IPS-15b (cell line): ENCODE results near the gene MRGPRD.

Experiments
- H3K27me3 ChIP-seq: one replicate; pipeline ENCODE4 v1.6.1; 2013; ENCODE audit warnings: low read length; ENCODE audit not compliant: control insufficient read depth, insufficient read depth
- H3K36me3 ChIP-seq: one replicate; pipeline ENCODE4 v1.6.1; 2013; ENCODE audit warnings: low read length; ENCODE audit not compliant: control insufficient read depth, insufficient read depth
- H3K4me1 ChIP-seq: one replicate; pipeline ENCODE4 v1.6.1; 2013; ENCODE audit warnings: mild to moderate bottlenecking, low read length; ENCODE audit not compliant: control insufficient read depth, insufficient read depth
- H3K4me3 ChIP-seq: one replicate; pipeline ENCODE4 v1.5.1; 2013; ENCODE audit warnings: low read depth, low read length
- H3K9ac ChIP-seq: one replicate; pipeline ENCODE4 v1.6.1; 2013; ENCODE audit warnings: low read depth, mild to moderate bottlenecking, low read length
- H3K9me3 ChIP-seq: one replicate; pipeline ENCODE4 v1.6.1; 2013; ENCODE audit warnings: mild to moderate bottlenecking, low read length; ENCODE audit not compliant: control insufficient read depth, insufficient read depth

Gene MRGPRD

DNA sequence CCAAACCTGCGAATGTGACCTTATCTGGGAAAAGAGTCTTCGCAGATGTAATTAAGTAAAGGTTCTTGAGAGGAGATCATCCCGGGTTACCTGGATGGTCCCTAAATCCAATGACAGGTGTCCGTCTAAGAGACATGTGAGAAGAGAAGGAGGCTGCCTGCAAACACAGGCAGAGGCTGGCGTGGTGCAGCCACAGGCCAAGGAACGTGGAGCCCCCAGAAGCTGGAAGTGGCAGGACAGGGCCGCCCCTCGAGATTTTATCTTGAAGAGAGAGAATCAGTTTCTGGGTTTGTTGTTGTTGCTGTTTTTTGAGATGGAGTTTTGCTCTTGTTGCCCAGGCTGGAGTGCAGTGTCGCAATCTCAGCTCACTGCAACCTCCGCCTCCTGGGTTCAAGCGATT lies 33.6 kb downstream of the MRGPRD start:
- no peaks in the 10 kb centered on the region for H3K9me3 ChIP-seq

DNA sequence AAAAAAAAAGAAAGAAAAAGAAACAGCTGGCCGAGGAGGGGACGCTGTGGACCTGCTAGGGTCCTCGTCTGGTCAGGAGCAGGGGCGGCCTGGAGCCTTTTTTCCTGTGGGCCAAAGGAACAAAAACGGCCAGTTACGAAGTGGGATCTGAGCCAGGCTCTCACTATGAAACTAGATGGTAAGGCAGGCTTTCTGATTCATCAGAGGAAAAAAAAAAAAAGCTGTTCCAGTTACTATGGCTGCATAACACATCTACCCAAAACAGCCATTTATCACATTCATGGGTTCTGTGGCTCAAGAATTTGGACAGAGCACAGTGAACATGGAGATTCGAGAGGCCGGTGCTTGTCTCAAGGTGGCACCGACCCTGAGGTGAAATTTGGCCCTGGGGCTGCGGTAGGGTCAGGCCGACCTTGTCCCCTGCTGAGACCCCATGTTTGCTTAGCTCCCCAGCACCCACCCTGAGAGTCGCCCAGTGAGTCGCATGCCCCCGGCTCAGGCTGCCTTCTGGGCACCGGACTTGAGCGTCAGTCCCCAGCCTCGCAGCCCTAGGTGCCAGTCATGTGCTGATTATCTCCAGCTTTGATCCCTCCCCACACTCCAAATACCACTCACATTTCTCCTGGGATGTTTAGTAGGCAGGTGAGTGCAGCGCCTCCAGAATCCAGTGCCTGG lies 34.2 kb downstream of the MRGPRD start:
- no peaks in the 10 kb centered on the region for H3K9me3 ChIP-seq
- no peaks in the 10 kb centered on the region for H3K4me1 ChIP-seq
- no peaks in the 10 kb centered on the region for H3K36me3 ChIP-seq
- no peaks in the 10 kb centered on the region for H3K27me3 ChIP-seq
- no peak overlapping the region for H3K9ac ChIP-seq
- no peak overlapping the region for H3K4me3 ChIP-seq

More for the DNA sequence above, 33.6 kb downstream of the MRGPRD start:
- Histone ChIP-seq H3K27me3 (no peaks in the 10 kb centered on the region), H3K9ac (no peak overlapping the region), H3K4me3 (no peak overlapping the region), H3K4me1 (no peaks in the 10 kb centered on the region), H3K36me3 (no peaks in the 10 kb centered on the region)

DNA sequence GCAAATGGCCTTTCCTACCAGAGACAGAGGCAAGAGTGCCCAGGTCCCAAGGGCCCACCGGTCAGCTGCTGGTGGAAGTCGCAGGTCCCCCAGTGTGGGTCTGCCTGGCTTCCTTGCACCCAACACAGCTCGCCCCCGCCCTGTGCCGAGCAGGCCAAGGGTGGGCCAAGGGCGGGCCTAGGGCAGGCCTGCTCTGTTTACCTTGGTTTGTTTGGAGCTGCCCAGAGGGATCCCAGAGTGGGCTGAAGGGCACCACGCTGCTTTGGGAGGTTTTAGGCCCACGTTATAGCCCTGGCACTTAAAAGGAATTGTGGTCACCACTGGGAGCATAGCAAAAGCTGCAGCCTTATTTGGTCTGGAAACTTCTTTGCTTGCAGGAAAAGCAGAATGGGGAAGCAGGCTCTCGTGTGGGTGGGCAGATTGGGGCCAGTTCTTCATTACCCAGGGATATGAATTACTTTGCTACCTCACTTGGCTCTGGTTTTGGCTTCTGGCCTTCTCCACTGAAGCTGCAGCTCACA lies 38.0 kb downstream of the MRGPRD start:
- H3K9me3 ChIP-seq: no peaks in the 10 kb centered on the region
- no peak overlapping the region for H3K4me3 ChIP-seq
- H3K4me1 ChIP-seq: no peaks in the 10 kb centered on the region
- H3K36me3 ChIP-seq: peaks cover 17% of the 10 kb centered on the region
- no peak overlapping the region for H3K9ac ChIP-seq
- no peaks in the 10 kb centered on the region for H3K27me3 ChIP-seq

DNA sequence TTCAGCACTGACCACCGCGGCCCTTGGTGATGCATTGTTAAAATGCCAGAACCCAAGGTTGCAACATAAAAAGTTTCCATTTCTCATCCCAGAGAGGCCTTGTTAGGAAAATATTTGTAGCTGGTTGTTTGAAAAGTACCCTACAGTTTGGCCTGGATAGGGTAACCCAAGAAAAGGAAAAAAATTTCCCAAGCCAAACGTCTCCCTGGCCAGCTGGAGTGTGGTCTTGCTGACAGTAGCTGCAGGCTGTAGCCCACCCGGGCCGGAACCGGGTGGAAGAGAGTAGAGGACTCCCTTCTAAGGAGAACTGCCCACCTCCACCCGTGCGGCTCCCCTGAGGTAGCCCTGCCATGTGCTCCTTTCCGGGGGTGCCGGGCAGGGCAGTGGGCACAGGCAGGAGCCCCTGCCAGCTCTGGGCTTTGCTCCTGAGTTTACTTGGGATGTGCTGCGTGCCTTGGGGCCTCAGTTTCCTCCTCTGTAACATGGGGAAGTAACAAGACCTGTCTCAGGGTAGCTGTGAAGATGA lies 38.6 kb downstream of the MRGPRD start:
- no peak overlapping the region for H3K9ac ChIP-seq
- no peaks in the 10 kb centered on the region for H3K4me1 ChIP-seq
- no peaks in the 10 kb centered on the region for H3K9me3 ChIP-seq
- no peaks in the 10 kb centered on the region for H3K27me3 ChIP-seq
- peaks cover 23% of the 10 kb centered on the region for H3K36me3 ChIP-seq
- no peak overlapping the region for H3K4me3 ChIP-seq

DNA sequence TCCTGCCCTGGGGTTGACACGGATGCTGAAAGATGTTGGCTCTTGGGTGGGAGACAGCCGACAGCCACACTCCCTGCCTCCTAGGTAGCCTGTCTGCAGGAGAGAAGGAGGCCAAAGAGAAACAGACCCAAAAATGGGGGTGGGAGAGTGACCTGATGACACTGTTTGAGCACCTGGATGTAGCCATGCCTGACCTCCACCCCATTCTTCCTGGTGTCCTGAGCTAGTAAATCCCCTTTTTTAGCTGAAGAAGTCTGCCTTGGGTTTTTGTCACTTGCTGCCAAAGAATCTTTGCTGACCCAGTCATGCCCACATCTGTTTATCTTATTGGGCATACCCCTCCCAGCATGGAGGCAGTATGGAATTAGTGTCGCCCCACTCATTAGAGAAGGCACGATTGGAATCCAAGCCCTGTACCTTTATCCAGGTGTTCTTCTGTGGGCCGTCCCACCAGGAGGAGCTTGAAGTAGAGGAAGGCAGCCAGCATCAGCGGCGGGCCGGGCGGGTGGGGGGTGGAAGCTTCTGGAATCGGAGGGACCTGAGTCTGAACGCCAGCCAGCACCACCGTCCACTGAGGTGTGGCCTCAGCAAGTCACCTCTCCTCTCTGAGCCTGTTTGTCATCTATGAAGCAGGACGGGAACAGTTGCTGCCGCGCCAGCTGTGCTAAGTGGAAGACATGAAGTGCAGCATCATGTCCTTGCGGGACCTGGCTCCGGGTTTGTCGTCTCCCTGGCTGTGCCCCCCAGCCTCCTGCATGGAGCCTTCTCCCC lies 39.3 kb downstream of the MRGPRD start:
- Histone ChIP-seq H3K4me3 (no peak overlapping the region), H3K36me3 (peaks cover 30% of the 10 kb centered on the region), H3K4me1 (no peaks in the 10 kb centered on the region), H3K9me3 (no peaks in the 10 kb centered on the region), H3K27me3 (no peaks in the 10 kb centered on the region), H3K9ac (no peak overlapping the region)

DNA sequence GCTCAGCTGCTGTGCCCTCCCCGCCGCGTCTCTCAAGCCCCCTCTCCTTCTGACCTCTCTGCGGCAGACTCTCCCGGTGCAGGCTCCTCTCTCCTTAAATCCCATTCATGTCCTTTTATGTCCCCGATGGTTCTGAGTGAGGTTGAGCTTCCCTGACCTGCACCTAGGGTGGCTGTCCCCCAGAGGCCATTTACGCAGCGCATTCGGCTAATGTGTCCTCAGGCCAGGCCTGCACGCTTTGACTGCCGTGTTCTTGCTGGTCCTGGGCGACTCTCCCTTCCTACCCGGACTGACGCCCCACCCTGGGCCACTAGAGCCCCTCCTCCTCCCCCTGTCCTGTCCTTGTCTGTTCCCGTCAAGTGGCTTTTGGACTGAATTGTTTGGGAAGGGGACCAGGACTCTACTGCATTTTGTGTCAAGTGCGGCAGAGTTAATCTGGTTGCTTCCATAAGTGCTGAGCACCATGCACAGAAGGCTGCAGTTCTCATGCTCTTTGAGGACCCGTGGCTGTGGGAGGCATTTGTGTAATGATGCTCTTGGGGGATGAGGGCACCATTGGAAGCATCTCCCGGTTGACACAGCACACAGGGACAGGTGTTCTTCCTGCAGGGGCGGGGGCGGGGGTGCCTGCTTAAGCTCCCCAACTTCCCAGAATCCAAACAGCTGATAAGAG lies 40.0 kb downstream of the MRGPRD start:
- no peak overlapping the region for H3K9ac ChIP-seq
- no peaks in the 10 kb centered on the region for H3K4me1 ChIP-seq
- no peaks in the 10 kb centered on the region for H3K27me3 ChIP-seq
- H3K36me3 ChIP-seq: peaks cover 37% of the 10 kb centered on the region
- H3K4me3 ChIP-seq: no peak overlapping the region
- H3K9me3 ChIP-seq: no peaks in the 10 kb centered on the region

DNA sequence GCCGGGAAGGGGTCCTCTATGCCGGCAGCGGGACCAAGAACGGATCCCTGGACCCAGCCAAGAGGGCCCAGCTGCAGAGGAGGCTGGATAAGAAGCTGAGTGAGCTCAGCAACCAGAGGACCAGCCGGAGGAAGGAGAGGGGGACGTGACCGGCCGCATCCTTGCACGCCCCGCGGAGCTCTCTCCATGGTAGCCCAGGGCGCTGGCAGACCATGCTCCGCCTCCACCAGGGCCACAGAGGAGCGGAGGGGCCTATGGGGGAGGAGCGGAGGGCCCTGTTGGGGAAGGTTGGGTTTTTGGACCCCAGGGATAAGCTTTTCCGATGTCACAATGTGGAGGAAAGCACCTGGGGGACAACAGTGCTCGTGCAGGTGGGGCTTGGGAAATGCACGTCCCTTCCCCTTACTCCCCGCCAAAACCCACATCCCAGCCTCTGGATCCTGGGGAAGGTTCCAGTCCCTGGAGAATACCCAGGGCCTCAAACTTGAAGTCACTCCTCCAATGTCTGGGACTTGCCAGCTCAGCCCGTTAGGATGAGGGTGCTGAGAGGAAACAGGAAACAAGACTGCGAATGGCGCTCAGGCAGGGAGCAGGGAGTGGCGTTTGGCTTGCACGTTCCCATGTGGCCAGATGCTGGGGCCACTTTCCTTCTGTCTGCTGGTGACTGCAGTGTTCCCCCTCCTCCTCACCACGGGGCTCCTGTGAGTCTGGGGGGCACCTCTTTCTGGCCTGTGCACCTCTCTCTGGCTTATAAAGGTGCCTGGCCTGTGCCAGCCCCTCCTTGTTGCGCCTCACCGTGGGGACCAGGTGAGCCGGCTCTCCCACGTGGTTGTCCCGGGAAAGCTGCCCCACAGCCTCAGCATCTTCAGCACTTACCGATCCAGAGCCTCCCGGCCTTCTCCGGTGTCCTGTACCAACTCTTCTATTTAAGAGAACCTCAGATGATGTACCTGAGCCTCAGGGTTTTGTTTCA lies 40.9 kb downstream of the MRGPRD start:
- H3K4me3 ChIP-seq: no peak overlapping the region
- no peak overlapping the region for H3K9ac ChIP-seq
- H3K9me3 ChIP-seq: no peaks in the 10 kb centered on the region
- H3K27me3 ChIP-seq: no peaks in the 10 kb centered on the region
- peaks cover 39% of the 10 kb centered on the region for H3K36me3 ChIP-seq
- no peaks in the 10 kb centered on the region for H3K4me1 ChIP-seq

DNA sequence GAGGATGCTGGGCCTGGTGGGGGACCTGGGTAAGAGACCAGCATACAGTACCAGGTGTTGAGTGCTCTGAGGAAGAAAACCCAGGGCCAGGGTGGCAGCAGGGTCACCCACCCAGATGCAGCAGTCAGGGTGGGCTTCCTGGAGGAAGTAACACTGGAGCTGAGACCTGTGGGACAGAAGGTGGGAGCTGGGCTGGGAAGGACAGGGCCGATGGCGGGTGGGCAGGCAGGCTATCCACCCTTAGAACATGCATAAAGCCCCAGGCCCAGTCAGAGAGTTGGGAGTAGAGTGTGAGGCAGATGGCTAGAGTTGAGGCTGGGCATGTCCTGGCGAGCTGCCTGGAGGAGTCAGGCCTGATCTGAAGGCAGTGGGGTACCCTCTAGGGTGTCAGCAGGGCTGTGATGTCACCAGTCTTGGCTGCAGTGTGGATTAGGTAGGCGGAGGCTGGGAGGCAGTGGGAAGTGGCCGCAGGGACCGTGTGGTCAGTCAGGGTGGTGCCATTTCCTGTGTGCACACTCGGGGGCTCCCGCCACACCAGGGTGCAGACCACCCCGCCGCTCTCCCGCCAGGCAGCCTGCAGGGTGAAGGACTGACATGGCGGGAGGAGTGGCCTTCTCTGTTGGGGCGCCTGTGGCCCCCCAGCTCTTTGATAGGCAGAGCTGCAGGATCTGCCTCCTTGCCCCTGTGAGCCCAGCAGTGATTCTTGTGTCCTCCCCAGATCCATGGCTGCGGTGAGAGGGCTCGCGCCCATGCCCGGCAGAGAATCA lies 41.8 kb downstream of the MRGPRD start:
- Histone ChIP-seq H3K9me3 (no peaks in the 10 kb centered on the region), H3K9ac (no peak overlapping the region), H3K4me3 (no peak overlapping the region), H3K4me1 (no peaks in the 10 kb centered on the region), H3K36me3 (peaks cover 41% of the 10 kb centered on the region), H3K27me3 (no peaks in the 10 kb centered on the region)

DNA sequence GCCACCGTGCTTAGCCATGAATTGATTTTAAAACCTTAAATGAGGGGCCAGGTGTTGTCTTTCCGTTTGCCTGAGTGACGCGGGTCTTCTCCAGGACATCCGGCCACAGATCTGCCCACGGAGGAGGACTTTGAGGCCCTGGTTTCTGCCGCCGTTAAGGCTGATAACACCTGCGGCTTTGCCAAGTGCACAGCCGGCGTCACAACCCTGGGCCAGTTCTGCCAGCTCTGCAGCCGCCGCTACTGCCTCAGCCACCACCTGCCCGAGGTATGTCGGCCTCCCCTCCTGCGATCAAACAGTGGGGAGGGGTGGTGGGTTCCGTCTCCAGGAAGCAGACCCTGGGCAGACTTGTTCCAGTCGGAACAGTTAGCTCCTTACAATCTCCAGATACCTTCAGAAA lies 42.7 kb downstream of the MRGPRD start:
- H3K9me3 ChIP-seq: no peaks in the 10 kb centered on the region
- peaks cover 41% of the 10 kb centered on the region for H3K36me3 ChIP-seq
- H3K4me1 ChIP-seq: no peaks in the 10 kb centered on the region
- H3K9ac ChIP-seq: no peak overlapping the region
- H3K27me3 ChIP-seq: no peaks in the 10 kb centered on the region
- no peak overlapping the region for H3K4me3 ChIP-seq

DNA sequence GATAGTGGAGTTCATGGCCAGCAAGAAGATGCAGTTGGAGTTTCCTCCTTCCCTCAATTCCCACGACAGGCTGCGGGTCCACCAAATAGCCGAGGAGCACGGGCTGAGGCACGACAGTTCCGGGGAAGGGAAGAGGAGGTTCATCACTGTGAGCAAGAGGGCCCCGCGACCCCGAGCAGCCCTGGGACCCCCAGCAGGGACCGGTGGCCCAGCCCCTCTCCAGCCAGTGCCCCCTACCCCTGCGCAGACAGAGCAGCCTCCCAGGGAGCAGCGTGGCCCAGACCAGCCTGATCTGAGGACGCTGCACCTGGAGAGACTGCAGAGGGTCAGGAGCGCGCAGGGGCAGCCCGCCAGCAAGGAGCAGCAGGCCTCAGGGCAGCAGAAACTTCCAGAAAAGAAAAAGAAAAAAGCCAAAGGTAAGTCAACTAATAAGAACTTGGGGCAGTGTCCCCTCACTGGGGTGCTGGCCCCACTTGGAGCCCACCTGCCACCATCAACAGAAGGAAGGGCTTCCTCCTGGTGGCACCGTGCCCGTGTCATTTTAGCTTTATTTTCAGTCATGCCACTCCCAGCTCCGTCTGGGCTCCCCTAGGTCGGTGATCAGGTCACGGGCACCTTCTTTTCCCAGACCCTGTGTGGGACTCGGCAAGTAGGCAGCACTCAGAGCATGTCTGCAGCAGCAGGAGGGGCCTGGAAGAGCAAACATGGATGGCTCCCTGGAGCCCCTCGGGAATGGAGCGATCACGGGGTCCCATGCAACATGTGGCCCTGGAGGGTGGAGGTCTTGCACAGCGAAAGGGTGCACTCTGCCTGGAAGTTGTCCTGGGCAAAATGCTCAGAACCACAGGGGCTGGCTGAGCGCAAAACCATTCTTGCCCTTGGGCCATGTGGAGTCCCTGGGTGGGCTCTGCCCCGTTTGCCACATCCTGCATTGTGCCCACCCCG lies 43.8 kb downstream of the MRGPRD start:
- no peaks in the 10 kb centered on the region for H3K4me1 ChIP-seq
- no peaks in the 10 kb centered on the region for H3K27me3 ChIP-seq
- H3K9ac ChIP-seq: no peak overlapping the region
- H3K9me3 ChIP-seq: no peaks in the 10 kb centered on the region
- H3K36me3 ChIP-seq: peaks cover 41% of the 10 kb centered on the region
- H3K4me3 ChIP-seq: no peak overlapping the region
